ENCODE results near the gene SPSB4. TPM values are rescaled to one million over a fixed set of nuclear protein-coding genes. Genes with fewer than 3 reads are reported as not detected.

The SPSB4 gene
- total and polyA plus RNA-seq, 9 of the 15 experiments (the other 6 are each of a cell fraction or from before 2014, with no cell fraction given), result not detected

DNA sequence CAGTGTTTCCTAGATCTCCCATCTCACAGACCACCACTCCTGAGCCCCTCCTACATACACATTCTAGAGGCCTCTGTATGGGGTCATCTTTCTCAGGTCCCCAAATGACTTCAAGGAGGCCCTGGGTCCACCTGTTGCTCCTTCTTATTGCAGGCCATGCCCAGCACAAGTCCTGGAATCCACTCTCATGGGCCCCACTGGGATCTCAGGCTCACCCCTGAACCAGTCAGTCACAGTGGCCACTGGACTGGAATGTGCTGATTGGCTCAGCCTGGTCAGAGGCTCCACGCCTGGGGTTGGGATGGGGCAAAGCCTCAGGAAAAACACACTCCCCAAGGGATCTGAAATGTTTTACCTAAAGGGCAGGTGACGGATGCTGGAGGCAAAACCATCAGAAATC, 55.7 kb downstream of the SPSB4 start:
- Histone ChIP-seq H3K9ac (ENCODE audit: insufficient read depth in 1 of 2, low read depth in 2 of 2, low read length in 2 of 2) (no peak overlapping the region), H3K4me2 (ENCODE audit: insufficient read depth, low read length) (no peak overlapping the region), H2AFZ (ENCODE audit: low read depth, low read length) (no peak overlapping the region), H3K9me3 (replicated peaks; ENCODE audit: control insufficient read depth, insufficient read depth, low read depth, low read length) (no peaks in the 10 kb centered on the region), H3K36me3 (ENCODE audit: control insufficient read depth, insufficient read depth, low read length) (no peaks in the 10 kb centered on the region), H3K27me3 (ENCODE audit: control insufficient read depth in 2 of 2, insufficient read depth in 2 of 2, low read length in 2 of 2) (peaks cover 9 to 47% of the 10 kb centered on the region in 2 experiments; a peak in 4 of 5 replicates), H3K4me1 (replicated peaks in 1 of 2; ENCODE audit: control insufficient read depth in 2 of 2, insufficient read depth in 2 of 2, low read length in 2 of 2) (no peaks in the 10 kb centered on the region), H3K27ac (ENCODE audit: extremely low read depth, low read depth, low read length) (no peak overlapping the region), H3K9me1 (ENCODE audit: control insufficient read depth, insufficient read depth, low read length) (no peaks in the 10 kb centered on the region), H4K20me1 (replicated peaks; ENCODE audit: control insufficient read depth, insufficient read depth, low read length) (0 out of 2 replicates have a peak, but pooled peaks cover 3% of the 10 kb centered on the region), H3K79me2 (ENCODE audit: control insufficient read depth, insufficient read depth, low read length) (no peaks in the 10 kb centered on the region), H3K4me3 (no peak overlapping the region)
- no peak for TF ChIP-seq DMBX1 (CRISPR knock-in tag; IDR thresholded peaks at IDR 0.05; ENCODE audit: borderline replicate concordance)
- no peak for TF ChIP-seq ZZZ3 (IDR thresholded peaks at IDR 0.05)
- DNase-seq (ENCODE audit: extremely low read depth in 1 of 4, low spot score in 3 of 4), result no peak
- 0% methylated on average over 2 of the region's 2 CpGs for WGBS (ENCODE audit: insufficient coverage, low coverage, missing lambda C conversion rate)
- ATAC-seq, result no peak
- in situ Hi-C loops (cut with MboI), result loop anchor here (5.0 to 10.0 kb wide), 3 partner anchors 85 to 192 kb away; no protein-coding TSS in a partner anchor
- intact Hi-C loops (cut with micrococcal nuclease), result loop anchor here (1.0 to 10.0 kb wide), 5 partner anchors 60 to 210 kb away; no protein-coding TSS in a partner anchor
- POLR2A ChIA-PET, result no interaction called here
- no peak for FAIRE-seq
- CTCF ChIA-PET (ENCODE audit: low intra/inter-chr PET ratio), result interaction anchor here (1.8 to 2.5 kb wide), 2 partner anchors 95 to 209 kb away, joined by 8 to 12 read pairs; no protein-coding TSS in a partner anchor
- no TSS peak for BruUV-seq (replicated peaks)

DNA sequence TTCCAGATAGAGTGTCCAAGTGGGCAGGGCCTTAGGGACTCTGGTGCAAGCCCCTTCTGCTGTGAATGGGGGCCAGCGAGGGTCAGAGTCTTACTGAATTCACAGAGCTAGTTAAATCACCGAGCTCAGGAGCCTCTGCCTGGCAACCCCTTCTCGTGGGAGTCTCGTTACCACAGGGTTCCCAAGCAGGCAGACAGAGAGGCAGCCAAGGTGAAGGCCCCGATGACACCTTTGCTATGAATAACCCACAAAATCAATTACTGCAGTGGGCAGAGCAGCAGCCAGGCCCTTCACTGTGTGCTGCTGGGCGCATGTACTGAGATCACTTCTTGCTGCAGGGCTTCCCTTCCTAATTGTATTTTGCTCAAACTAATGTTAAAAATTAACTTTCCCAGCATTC, 56.9 kb downstream of the SPSB4 start:
- Histone ChIP-seq H3K9me3 (replicated peaks; ENCODE audit: control insufficient read depth, insufficient read depth, low read depth, low read length) (no peaks in the 10 kb centered on the region), H3K9ac (ENCODE audit: insufficient read depth in 1 of 2, low read depth in 2 of 2, low read length in 2 of 2) (no peak overlapping the region), H3K4me2 (ENCODE audit: insufficient read depth, low read length) (no peak overlapping the region), H3K4me1 (replicated peaks in 1 of 2; ENCODE audit: control insufficient read depth in 2 of 2, insufficient read depth in 2 of 2, low read length in 2 of 2) (no peaks in the 10 kb centered on the region), H4K20me1 (replicated peaks; ENCODE audit: control insufficient read depth, insufficient read depth, low read length) (0 out of 2 replicates have a peak, but pooled peaks cover 3% of the 10 kb centered on the region), H3K9me1 (ENCODE audit: control insufficient read depth, insufficient read depth, low read length) (no peaks in the 10 kb centered on the region), H2AFZ (ENCODE audit: low read depth, low read length) (no peak overlapping the region), H3K27me3 (ENCODE audit: control insufficient read depth in 2 of 2, insufficient read depth in 2 of 2, low read length in 2 of 2) (peaks cover 9 to 44% of the 10 kb centered on the region in 2 experiments; a peak in 4 of 5 replicates), H3K27ac (ENCODE audit: extremely low read depth, low read depth, low read length) (no peak overlapping the region), H3K36me3 (ENCODE audit: control insufficient read depth, insufficient read depth, low read length) (no peaks in the 10 kb centered on the region), H3K79me2 (ENCODE audit: control insufficient read depth, insufficient read depth, low read length) (no peaks in the 10 kb centered on the region), H3K4me3 (no peak overlapping the region)
- ChIA-PET CTCF (ENCODE audit: low intra/inter-chr PET ratio) (no interaction called here), POLR2A (interaction anchor here (0.7 kb wide), 1 partner anchor 213 kb away, joined by 3 read pairs; no protein-coding TSS in a partner anchor)
- intact Hi-C loops (cut with micrococcal nuclease), result loop anchor here (5.0 to 10.0 kb wide), 3 partner anchors 61 to 211 kb away; no protein-coding TSS in a partner anchor
- no peak for ATAC-seq
- 0% methylated on average over 6 of the region's 6 CpGs for WGBS (ENCODE audit: insufficient coverage, low coverage, missing lambda C conversion rate)
- FAIRE-seq, result no peak
- DNase-seq (ENCODE audit: extremely low read depth in 1 of 4, low spot score in 3 of 4), result no peak
- no TSS peak for BruUV-seq (replicated peaks)
- in situ Hi-C loops (cut with MboI), result loop anchor here (5.0 to 10.0 kb wide), 3 partner anchors 84 to 193 kb away; no protein-coding TSS in a partner anchor
- TF ChIP-seq RBFOX2 (IDR thresholded peaks at IDR 0.05; ENCODE audit: low read depth, low read length) (no peak), ZNF143 (CRISPR knock-in tag; IDR thresholded peaks at IDR 0.05) (no peak), ZNF311 (CRISPR knock-in tag; IDR thresholded peaks at IDR 0.05) (no peak), TBP (optimal IDR thresholded peaks at IDR 0.05; ENCODE audit: low read depth, low read length) (no peak), SIX5 (IDR thresholded peaks at IDR 0.05; ENCODE audit: borderline replicate concordance in 1 of 2, insufficient read depth in 1 of 2, low read depth in 1 of 2, low read length in 2 of 2) (no peak), EGR1 (conservative IDR thresholded peaks at IDR 0.05) (no peak), U2AF1 (optimal IDR thresholded peaks at IDR 0.05; ENCODE audit: low read depth, low read length) (no peak), TCF7 (IDR thresholded peaks at IDR 0.05; ENCODE audit: borderline replicate concordance) (no peak), MEF2A (IDR thresholded peaks at IDR 0.05; ENCODE audit: control insufficient read depth, low read depth, low read length) (no peak)
- TF ChIP-seq, protein P1, sequence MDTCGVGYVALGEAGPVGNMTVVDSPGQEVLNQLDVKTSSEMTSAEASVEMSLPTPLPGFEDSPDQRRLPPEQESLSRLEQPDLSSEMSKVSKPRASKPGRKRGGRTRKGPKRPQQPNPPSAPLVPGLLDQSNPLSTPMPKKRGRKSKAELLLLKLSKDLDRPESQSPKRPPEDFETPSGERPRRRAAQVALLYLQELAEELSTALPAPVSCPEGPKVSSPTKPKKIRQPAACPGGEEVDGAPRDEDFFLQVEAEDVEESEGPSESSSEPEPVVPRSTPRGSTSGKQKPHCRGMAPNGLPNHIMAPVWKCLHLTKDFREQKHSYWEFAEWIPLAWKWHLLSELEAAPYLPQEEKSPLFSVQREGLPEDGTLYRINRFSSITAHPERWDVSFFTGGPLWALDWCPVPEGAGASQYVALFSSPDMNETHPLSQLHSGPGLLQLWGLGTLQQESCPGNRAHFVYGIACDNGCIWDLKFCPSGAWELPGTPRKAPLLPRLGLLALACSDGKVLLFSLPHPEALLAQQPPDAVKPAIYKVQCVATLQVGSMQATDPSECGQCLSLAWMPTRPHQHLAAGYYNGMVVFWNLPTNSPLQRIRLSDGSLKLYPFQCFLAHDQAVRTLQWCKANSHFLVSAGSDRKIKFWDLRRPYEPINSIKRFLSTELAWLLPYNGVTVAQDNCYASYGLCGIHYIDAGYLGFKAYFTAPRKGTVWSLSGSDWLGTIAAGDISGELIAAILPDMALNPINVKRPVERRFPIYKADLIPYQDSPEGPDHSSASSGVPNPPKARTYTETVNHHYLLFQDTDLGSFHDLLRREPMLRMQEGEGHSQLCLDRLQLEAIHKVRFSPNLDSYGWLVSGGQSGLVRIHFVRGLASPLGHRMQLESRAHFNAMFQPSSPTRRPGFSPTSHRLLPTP (IDR thresholded peaks at IDR 0.05; ENCODE audit: borderline replicate concordance, extremely low read depth, insufficient read length), result no peak
